ENCODE results near the gene LPCAT1. TPM values are rescaled to one million over a fixed set of nuclear protein-coding genes. Genes with fewer than 3 reads are reported as not detected.

LPCAT1 gene
- total RNA-seq, 2 donors from 2014 or later, result 17.1 to 27.3 TPM

GRCh38 chr5:1448511-1449011 is 75.2 kb downstream of the LPCAT1 start:
- intact Hi-C loops (cut with DNase I), result no loop called here
- no peak overlapping the region for H3K9ac ChIP-seq (ENCODE audit: low read depth in 2 of 2, low read length in 2 of 2)
- H3K4me3 ChIP-seq, result no peak overlapping the region
- TF ChIP-seq CTCF (IDR thresholded peaks at IDR 0.05), result no peak
- H3K27me3 ChIP-seq, result peaks cover 41% of the 10 kb centered on the region
- no peaks in the 10 kb centered on the region for H3K4me1 ChIP-seq
- no peaks in the 10 kb centered on the region for H3K36me3 ChIP-seq
- DNase-seq, result no peak
- H3K9me3 ChIP-seq, result no peaks in the 10 kb centered on the region
- H3K27ac ChIP-seq, result no peak overlapping the region

- DNase-seq, result no peak
Observed at GRCh38 chr5:1447671-1448361, 75.9 kb downstream of the LPCAT1 start.

GRCh38 chr5:1446602-1447343 is 77.0 kb downstream of the LPCAT1 start:
- Histone ChIP-seq H3K27me3 (peaks cover 48% of the 10 kb centered on the region), H3K4me1 (no peaks in the 10 kb centered on the region), H3K9ac (ENCODE audit: low read depth in 2 of 2, low read length in 2 of 2) (no peak overlapping the region), H3K27ac (no peak overlapping the region), H3K36me3 (no peaks in the 10 kb centered on the region), H3K9me3 (no peaks in the 10 kb centered on the region), H3K4me3 (no peak overlapping the region)
- DNase-seq, result no peak
- intact Hi-C loops (cut with DNase I), result no loop called here
- TF ChIP-seq CTCF (IDR thresholded peaks at IDR 0.05), result no peak

More at GRCh38 chr5:1447671-1448361, 75.9 kb downstream of the LPCAT1 start:
- TF ChIP-seq CTCF (IDR thresholded peaks at IDR 0.05), result no peak
- intact Hi-C loops (cut with DNase I), result no loop called here
- Histone ChIP-seq H3K4me1 (no peaks in the 10 kb centered on the region), H3K27ac (no peak overlapping the region), H3K9me3 (no peaks in the 10 kb centered on the region), H3K4me3 (no peak overlapping the region), H3K36me3 (no peaks in the 10 kb centered on the region), H3K9ac (ENCODE audit: low read depth in 2 of 2, low read length in 2 of 2) (no peak overlapping the region), H3K27me3 (peaks cover 48% of the 10 kb centered on the region)

- H3K4me3 ChIP-seq, result no peak overlapping the region
- no peak overlapping the region for H3K9ac ChIP-seq (ENCODE audit: low read depth in 2 of 2, low read length in 2 of 2)
- H3K4me1 ChIP-seq, result no peaks in the 10 kb centered on the region
- H3K27ac ChIP-seq, result no peak overlapping the region
- TF ChIP-seq CTCF (IDR thresholded peaks at IDR 0.05), result no peak
- no peaks in the 10 kb centered on the region for H3K9me3 ChIP-seq
- peaks cover 48% of the 10 kb centered on the region for H3K27me3 ChIP-seq
- no peak for DNase-seq
- intact Hi-C loops (cut with DNase I), result no loop called here
- H3K36me3 ChIP-seq, result no peaks in the 10 kb centered on the region
Observed at GRCh38 chr5:1445689-1446601, 77.8 kb downstream of the LPCAT1 start.

GRCh38 chr5:1445313-1445688 is 78.5 kb downstream of the LPCAT1 start, which contains the start of gene SLC6A3:
Gene SLC6A3 (minus strand): TSS chr5:1445440. CDS start chr5:1443197, 2,243 bp downstream.
- Histone ChIP-seq H3K9me3 (no peaks in the 10 kb centered on the region), H3K27ac (no peak within 1 kb of the TSS), H3K27me3 (peaks cover 48% of the 10 kb centered on the region), H3K4me1 (no peaks in the 10 kb centered on the region), H3K36me3 (no peaks in the 10 kb centered on the region), H3K9ac (ENCODE audit: low read depth in 2 of 2, low read length in 2 of 2) (no peak within 1 kb of the TSS), H3K4me3 (no peak within 1 kb of the TSS)
- no peak for TF ChIP-seq CTCF (IDR thresholded peaks at IDR 0.05)
- intact Hi-C loops (cut with DNase I), result no loop called here
- peak; percentile 44 for DNase-seq
